GM12878 (cell line): ENCODE data around the gene ABCD4. TPM values are rescaled to one million over a fixed set of nuclear protein-coding genes. Genes with fewer than 3 reads are reported as not detected.

Experiments
- ATAC-seq: fragments of 200-7000 bp; cut with Tn5 transposase; 3 replicates; pipeline ENCODE4 v1.9.1; 2020; ENCODE audit warnings: mild to moderate bottlenecking, moderate library complexity
- BruUV-seq: library from RNA; stranded (reverse); fragments of 400-500 nt; replicated peaks from 2 replicates; lab custom pipeline; 2021; lab: Mats Ljungman, UMichigan
- CTCF ChIA-PET: fragments of 300-600 bp; sonication (Branson Sonifier 250); formaldehyde crosslinking; extraction: SDS; loops from one replicate; lab custom pipeline; 2021; ENCODE audit warnings: inconsistent platforms; lab: Yijun Ruan, JAX
- POLR2A ChIA-PET: fragments of 350-600 bp; formaldehyde crosslinking; extraction: SDS; loops from one replicate; lab custom pipeline; 2021; ENCODE audit warnings: inconsistent platforms; lab: Charles Lee
- RAD21 ChIA-PET: fragments of 300-600 bp; sonication (Branson Sonifier 250); formaldehyde crosslinking; loops from one replicate; lab custom pipeline; 2023; ENCODE audit warnings: antibody characterized with exemption; ENCODE audit not compliant: unreplicated experiment; lab: Charles Lee
- SMC1A ChIA-PET: fragments of 300-600 bp; sonication (Branson Sonifier 250); formaldehyde crosslinking; loops from one replicate; lab custom pipeline; 2023; ENCODE audit not compliant: unreplicated experiment, uncharacterized antibody; lab: Charles Lee
- DNase-seq: peaks from one replicate; pipeline ENCODE4 v3.0.0-alpha.2; 2011; ENCODE audit warnings: low read depth, low spot score
- FAIRE-seq: peaks from 3 replicates; lab custom pipeline; 2011; peaks lifted over from hg19 to GRCh38; lab: Jason Lieb, UNC
- H2AFZ ChIP-seq: 2 replicates; pipeline ENCODE4 v1.6.0; 2011; ENCODE audit warnings: low read depth, low read length, control low read depth; ENCODE audit not compliant: control insufficient read depth
- H3K27ac ChIP-seq: 2 replicates; pipeline ENCODE4 v1.5.1; 2011; ENCODE audit warnings: control low read depth; ENCODE audit not compliant: control insufficient read depth, insufficient read depth
- H3K27me3 ChIP-seq, 2 experiments: replicated peaks in 1 of 2; 2 replicates each; pipeline versions ENCODE4 v1.6.0 to v1.6.1; 2011; ENCODE audit warnings: low read length in 1 of 2; ENCODE audit not compliant: control insufficient read depth in 2 of 2, insufficient read depth in 2 of 2
- H3K36me3 ChIP-seq, 2 experiments: 2 replicates each; pipeline ENCODE4 v1.5.1; 2011; ENCODE audit warnings: low read length in 1 of 2; ENCODE audit not compliant: control insufficient read depth in 2 of 2, insufficient read depth in 2 of 2
- H3K4me1 ChIP-seq: 2 replicates; pipeline ENCODE4 v1.6.1; 2011; ENCODE audit warnings: mild to moderate bottlenecking, low read length, moderate library complexity, mixed read lengths; ENCODE audit not compliant: control insufficient read depth, insufficient read depth
- H3K4me2 ChIP-seq: 2 replicates; pipeline ENCODE4 v1.6.0; 2011; ENCODE audit warnings: control low read depth; ENCODE audit not compliant: control insufficient read depth, insufficient read depth
- H3K4me3 ChIP-seq: fragments of 200-600 bp; sonication (generic); 2 replicates; pipeline ENCODE4 v1.5.1; 2016
- H3K79me2 ChIP-seq: 2 replicates; pipeline ENCODE4 v1.6.0; 2011; ENCODE audit warnings: low read length; ENCODE audit not compliant: control insufficient read depth, insufficient read depth
- H3K9ac ChIP-seq: 2 replicates; pipeline ENCODE4 v1.8.0; 2011; ENCODE audit warnings: low read length, control low read depth, mixed read lengths; ENCODE audit not compliant: control insufficient read depth, insufficient read depth
- H3K9me3 ChIP-seq: replicated peaks from 3 replicates; pipeline ENCODE4 v1.5.1; 2011; ENCODE audit warnings: mild to moderate bottlenecking, low read length; ENCODE audit not compliant: control insufficient read depth, insufficient read depth
- H4K20me1 ChIP-seq: 2 replicates; pipeline ENCODE4 v1.6.0; 2011; ENCODE audit not compliant: control insufficient read depth, insufficient read depth
- ASH2L ChIP-seq: fragments of 300-600, 200-600 bp; sonication (generic); IDR thresholded peaks from 2 replicates; pipeline ENCODE4 v1.6.1; 2017; ENCODE audit warnings: low read depth, mild to moderate bottlenecking, borderline replicate concordance
- ATF2 ChIP-seq: IDR thresholded peaks from 2 replicates; pipeline ENCODE4 v1.6.1; 2012; ENCODE audit warnings: low read length, inconsistent platforms
- CHD1 ChIP-seq: IDR thresholded peaks from 2 replicates; pipeline ENCODE4 v1.6.1; 2012; ENCODE audit warnings: low read depth, low read length, improper control_type of control experiment
- FOXM1 ChIP-seq: IDR thresholded peaks from 2 replicates; pipeline ENCODE4 v1.6.1; 2012; ENCODE audit warnings: low read depth, mild to moderate bottlenecking, inconsistent platforms, low read length, moderate library complexity
- GABPA ChIP-seq: IDR thresholded peaks from 2 replicates; pipeline ENCODE4 v1.6.1; 2014; ENCODE audit warnings: antibody characterized with exemption, low read depth, mild to moderate bottlenecking, inconsistent platforms
- IRF4 ChIP-seq: IDR thresholded peaks from 2 replicates; pipeline ENCODE4 v1.6.1; 2011; ENCODE audit warnings: low read depth, low read length
- KDM1A ChIP-seq: fragments of 200-600 bp; sonication (generic); IDR thresholded peaks from 2 replicates; pipeline ENCODE4 v1.6.1; 2016; ENCODE audit warnings: borderline replicate concordance
- MEF2B ChIP-seq: fragments of 450-650 bp; IDR thresholded peaks from 2 replicates; pipeline ENCODE4 v1.6.1; 2018; ENCODE audit warnings: mild to moderate bottlenecking, moderate library complexity; ENCODE audit not compliant: partially characterized antibody, poor library complexity, severe bottlenecking
- MTA3 ChIP-seq: IDR thresholded peaks from 2 replicates; pipeline ENCODE4 v1.6.1; 2012; ENCODE audit warnings: low read length, inconsistent platforms, borderline replicate concordance
- POLR2A ChIP-seq: IDR thresholded peaks from 2 replicates; pipeline ENCODE4 v1.6.1; 2011; ENCODE audit warnings: low read depth, mild to moderate bottlenecking, low read length
- RB1 ChIP-seq: fragments of 450-650 bp; formaldehyde crosslinking; IDR thresholded peaks from 2 replicates; pipeline ENCODE4 v1.6.1; 2017; ENCODE audit warnings: mild to moderate bottlenecking, borderline replicate concordance
- SMC3 ChIP-seq: IDR thresholded peaks from 2 replicates; pipeline ENCODE4 v1.6.1; 2011; ENCODE audit warnings: low read length, improper control_type of control experiment, borderline replicate concordance
- SPI1 ChIP-seq: IDR thresholded peaks from 2 replicates; pipeline ENCODE4 v1.6.1; 2011; ENCODE audit warnings: low read depth, mild to moderate bottlenecking, low read length, moderate library complexity, borderline replicate concordance; ENCODE audit not compliant: insufficient read depth
- SREBF1 ChIP-seq: IDR thresholded peaks from 2 replicates; pipeline ENCODE4 v1.6.1; 2012; ENCODE audit warnings: mild to moderate bottlenecking, low read length
- YBX1 ChIP-seq: fragments of 450-650 bp; IDR thresholded peaks from 2 replicates; pipeline ENCODE4 v1.6.1; 2016; ENCODE audit warnings: antibody characterized with exemption
- ZBTB40 ChIP-seq: fragments of 450-650 bp; IDR thresholded peaks from 2 replicates; pipeline ENCODE4 v1.6.1; 2016; ENCODE audit warnings: mild to moderate bottlenecking, moderate library complexity, borderline replicate concordance
- ZNF24 ChIP-seq: fragments of 450-650 bp; IDR thresholded peaks from 2 replicates; pipeline ENCODE4 v1.6.1; 2017; ENCODE audit warnings: antibody characterized with exemption, mild to moderate bottlenecking
- WGBS: methylation state at CpG from one replicate; pipeline ENCODE4 v1.1.6; 2016; ENCODE audit warnings: low lambda C conversion rate; ENCODE audit not compliant: insufficient replicate concordance, insufficient coverage; ENCODE audit errors: missing lambda C conversion rate; 5-methylcytosine and 5-hydroxymethylcytosine counted together
- in situ Hi-C: fragments of 300-500 bp; cut with MboI; formaldehyde crosslinking; loops from 9 replicates; pipeline ENCODE4 v1.14.3; 2018; ENCODE audit warnings: mixed read lengths
- intact Hi-C: fragments of 100-400 bp; cut with micrococcal nuclease; formaldehyde crosslinking; loops from one replicate; pipeline ENCODE4 v1.14.2; 2022; ENCODE audit not compliant: unreplicated experiment
- polyA plus RNA-seq, 11 experiments: library from polyadenylated mRNA; depleted of rRNA in 4 of 11; unstranded in 6 of 11; stranded (reverse) in 5 of 11; fragments of >200 nt; fragmentation: Nextera tagmentation in 4 of 11; fragmentation: Illumina TruSeq in 1 of 11; extraction: Ambion mirVana in 4 of 11; extraction: Trizol in 1 of 11; gene quantifications; 1 replicate in 1 of 11; 2 replicates in 10 of 11; pipeline versions ENCODE4 v1.2.1 to v1.2.3, GENCODE V29; 2011 to 2016; ENCODE audit warnings: inconsistent platforms in 2 of 11, missing spikeins in 2 of 11, low read depth in 1 of 11
- total RNA-seq, 4 experiments: library from RNA; depleted of rRNA in 3 of 4; stranded (reverse); fragments of >200 nt in 3 of 4; fragmentation: Illumina TruSeq in 1 of 4; extraction: Trizol in 1 of 4; gene quantifications; 2 replicates each; pipeline versions ENCODE4 v1.2.1 to v1.2.3, GENCODE V29; 2013 to 2021

Gene ABCD4
- total and polyA plus RNA-seq, 10 of the 15 experiments (the other 5 are each of a cell fraction or from before 2014, with no cell fraction given): 5.7 to 29.5 (median 23.4) TPM

- ChIA-PET CTCF (no interaction called here), SMC1A (no interaction called here), POLR2A (no interaction called here), RAD21 (no interaction called here)
- intact Hi-C loops: no loop called here
- no peak overlapping the region for H3K27ac ChIP-seq
- no peak overlapping the region for H3K4me2 ChIP-seq
- H4K20me1 ChIP-seq: no peaks in the 10 kb centered on the region
- no peaks in the 10 kb centered on the region for H3K36me3 ChIP-seq
- H3K27me3 ChIP-seq: peaks cover 18 to 29% of the 10 kb centered on the region in 2 experiments
- 0% methylated on average over 2 of the region's 3 CpGs for WGBS
- no peak overlapping the region for H3K9ac ChIP-seq
- no peaks in the 10 kb centered on the region for H3K9me3 ChIP-seq
- FAIRE-seq (no peak), ATAC-seq (peak; percentile 40; the same call in 2 of the 3 replicates)
- no peak overlapping the region for H3K4me3 ChIP-seq
- in situ Hi-C loops: no loop called here
- no peaks in the 10 kb centered on the region for H3K79me2 ChIP-seq
- TF ChIP-seq RB1 (no peak), ZBTB40 (no peak), FOXM1 (no peak), YBX1 (no peak), IRF4 (no peak), GABPA (no peak), ATF2 (no peak), MEF2B (no peak), SPI1 (no peak), CHD1 (no peak), POLR2A (no peak), KDM1A (no peak), MTA3 (no peak), ZNF24 (no peak), ASH2L (no peak), SMC3 (no peak), SREBF1 (no peak)
- TF ChIP-seq, all 136 proteins: peak for 0
- Histone ChIP-seq H3K4me1 (no peaks in the 10 kb centered on the region), H2AFZ (no peak overlapping the region)
- no peak for DNase-seq
- BruUV-seq: no TSS peak
Observed at GRCh38 chr14:74244115-74244514, 58.6 kb downstream of the ABCD4 start.
